Gastroesophageal sphincter (tissue), 3 donors: ENCODE measurements around the gene BAIAP2.

ENCODE experiments used
- POLR2A ChIP-seq, 2 donors: fragments of 450-650 bp; IDR thresholded peaks; one replicate each; pipeline ENCODE4 v1.6.1; 2017; ENCODE audit warnings: antibody characterized with exemption in 2 of 2, mild to moderate bottlenecking in 2 of 2, moderate library complexity in 1 of 2
- TF ChIP-seq, protein P1 (sequence below), 4 experiments: fragments of 200-600 bp in 2 of 4; fragments of 450-650 bp in 2 of 4; sonication (generic) in 1 of 4; IDR thresholded peaks; one replicate each; pipeline ENCODE4 v1.5.1; 2017 to 2019; ENCODE audit warnings: antibody characterized with exemption in 4 of 4, mild to moderate bottlenecking in 2 of 4, moderate library complexity in 2 of 4

DNA sequence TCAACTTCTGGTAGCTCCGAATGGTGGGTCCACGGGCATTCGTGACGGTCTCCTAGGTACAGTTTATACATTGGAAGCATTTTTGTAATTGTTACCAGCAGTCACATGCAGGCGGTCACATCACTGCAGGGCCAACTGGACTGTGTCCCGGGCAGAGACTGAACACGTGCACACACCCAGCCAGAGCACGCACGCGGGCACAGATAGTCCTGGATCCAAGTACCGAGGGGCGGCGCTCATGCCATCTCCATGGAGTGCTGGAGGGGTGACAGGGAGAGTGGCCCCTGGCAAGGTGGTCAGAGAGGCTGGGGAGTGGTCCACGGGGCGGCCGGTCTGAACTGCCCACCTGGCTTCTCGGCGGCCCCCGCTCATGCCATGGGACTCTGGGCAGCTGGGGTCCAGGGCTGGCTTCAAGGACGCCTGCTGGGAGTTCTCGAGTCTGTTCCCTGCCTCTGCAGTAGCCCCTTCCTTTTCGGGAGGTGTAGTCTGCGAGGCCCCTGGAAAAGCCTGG, 34.2 kb downstream of the BAIAP2 start:
- no peak for TF ChIP-seq POLR2A (IDR thresholded peaks at IDR 0.05)
- TF ChIP-seq, protein P1, sequence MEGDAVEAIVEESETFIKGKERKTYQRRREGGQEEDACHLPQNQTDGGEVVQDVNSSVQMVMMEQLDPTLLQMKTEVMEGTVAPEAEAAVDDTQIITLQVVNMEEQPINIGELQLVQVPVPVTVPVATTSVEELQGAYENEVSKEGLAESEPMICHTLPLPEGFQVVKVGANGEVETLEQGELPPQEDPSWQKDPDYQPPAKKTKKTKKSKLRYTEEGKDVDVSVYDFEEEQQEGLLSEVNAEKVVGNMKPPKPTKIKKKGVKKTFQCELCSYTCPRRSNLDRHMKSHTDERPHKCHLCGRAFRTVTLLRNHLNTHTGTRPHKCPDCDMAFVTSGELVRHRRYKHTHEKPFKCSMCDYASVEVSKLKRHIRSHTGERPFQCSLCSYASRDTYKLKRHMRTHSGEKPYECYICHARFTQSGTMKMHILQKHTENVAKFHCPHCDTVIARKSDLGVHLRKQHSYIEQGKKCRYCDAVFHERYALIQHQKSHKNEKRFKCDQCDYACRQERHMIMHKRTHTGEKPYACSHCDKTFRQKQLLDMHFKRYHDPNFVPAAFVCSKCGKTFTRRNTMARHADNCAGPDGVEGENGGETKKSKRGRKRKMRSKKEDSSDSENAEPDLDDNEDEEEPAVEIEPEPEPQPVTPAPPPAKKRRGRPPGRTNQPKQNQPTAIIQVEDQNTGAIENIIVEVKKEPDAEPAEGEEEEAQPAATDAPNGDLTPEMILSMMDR (IDR thresholded peaks at IDR 0.05), result no peak
